Heart left ventricle (tissue), 13 donors: Measurements from ENCODE around the gene TEX9.

ENCODE experiments used
- CTCF ChIP-seq, 12 donors: fragments of 200-600 bp; sonication (generic) in 4 of 12; IDR thresholded peaks; one replicate each; pipeline versions ENCODE4 v1.5.0 to v1.8.0; 2018 to 2022; ENCODE audit warnings: antibody characterized with exemption in 12 of 12, mild to moderate bottlenecking in 5 of 12
- POLR2A ChIP-seq, 2 donors: fragments of 450-650 bp; IDR thresholded peaks; one replicate each; pipeline ENCODE4 v1.6.1; 2017; ENCODE audit warnings: antibody characterized with exemption in 2 of 2, mild to moderate bottlenecking in 2 of 2, moderate library complexity in 2 of 2
- donor health status: ischemic (EF 13 %, LVEDD 7.1; RV severe dilation, severe dysfunction).
- donor health status: DM: no; HTN: yes; CAD: no.
- donor health status: DM: no; HTN: no; CAD: no.
- donor health status: ischemic (EF 25% LVEDD 6.9; RV normal size, moderate dysfunction).
- donor health status: ischemic (EF 25% LVEDD 5.7; RV mildly dilated, moderate dysfunction).
- donor health status: ischemic (EF 35%, LVEDD 5.7; RV mildly dilated, moderate dysfunction).
- donor health status: nonischemic (EF 11% LVEDD 7.7; RV severe dilation, severe dysfunction).
- donor health status: DM: yes; HTN: yes; CAD: no.
- donor health status: PGD.
- donor health status: ischemic (EF 29% LVEDD 5.4; RV normal size, mild dysfunction).
- donor health status: nonischemic (EF 23%, LVEDD 6.1; RV moderate dilation, normal function).

- TF ChIP-seq CTCF (IDR thresholded peaks at IDR 0.05) (no peak), POLR2A (IDR thresholded peaks at IDR 0.05) (no peak)
Measured at GRCh38 chr15:56343879-56344278, 21.3 kb upstream of the TEX9 start.
